HG03565 (cell line): ENCODE results near the gene IL2RA.
A peak's percentile ranks its signal among the peaks of the same experiment; 100 is the strongest.

Source experiments
- ATAC-seq: cut with Tn5 transposase; IDR thresholded peaks from one replicate; pipeline ENCODE4 v1.9.1; 2021; ENCODE audit warnings: mild to moderate bottlenecking, moderate library complexity; ENCODE audit not compliant: unreplicated experiment

Gene IL2RA

DNA sequence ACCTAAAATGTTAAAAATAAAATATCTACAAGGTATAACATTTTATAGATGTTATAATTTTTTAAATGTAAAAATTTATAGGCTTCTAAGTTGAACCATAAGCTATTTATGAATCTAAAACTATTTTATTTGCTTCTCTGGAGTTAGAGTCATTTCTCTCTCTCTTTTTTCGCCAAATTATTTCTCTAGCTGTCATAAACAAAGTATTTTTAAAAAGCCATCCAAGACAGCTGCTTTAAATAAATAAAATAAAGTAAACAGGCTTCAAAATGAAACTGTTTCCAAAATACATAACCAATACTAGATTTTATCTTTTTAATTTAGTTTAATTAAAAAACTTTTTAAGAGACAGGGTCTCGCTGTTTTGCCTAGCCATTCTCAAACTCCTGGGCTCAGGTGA lies 72.4 kb downstream of the IL2RA start:
- no peak for ATAC-seq

- ATAC-seq = no peak
Observed at GRCh38 chr10:5988336-5988920, 73.7 kb downstream of the IL2RA start.

DNA sequence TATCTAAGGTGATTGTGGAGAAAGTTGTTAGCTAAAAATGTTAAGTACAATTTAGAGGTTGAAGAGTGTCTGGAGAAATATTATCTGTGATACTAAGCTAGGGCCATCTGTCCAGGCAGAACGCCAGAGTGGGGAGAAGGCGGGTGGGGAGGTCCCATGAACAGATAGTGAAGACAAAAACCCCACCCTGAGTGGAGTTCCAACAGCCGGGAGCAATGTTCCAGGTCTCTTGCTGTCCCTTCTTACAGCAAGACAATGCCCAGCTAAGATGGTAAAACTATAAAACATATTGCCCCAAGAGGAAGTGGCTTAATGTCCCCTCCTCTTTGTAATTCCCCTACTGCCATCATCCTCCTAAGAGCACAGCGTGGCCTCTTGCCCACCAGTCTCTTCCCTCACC lies 74.4 kb downstream of the IL2RA start:
- ATAC-seq = no peak

DNA sequence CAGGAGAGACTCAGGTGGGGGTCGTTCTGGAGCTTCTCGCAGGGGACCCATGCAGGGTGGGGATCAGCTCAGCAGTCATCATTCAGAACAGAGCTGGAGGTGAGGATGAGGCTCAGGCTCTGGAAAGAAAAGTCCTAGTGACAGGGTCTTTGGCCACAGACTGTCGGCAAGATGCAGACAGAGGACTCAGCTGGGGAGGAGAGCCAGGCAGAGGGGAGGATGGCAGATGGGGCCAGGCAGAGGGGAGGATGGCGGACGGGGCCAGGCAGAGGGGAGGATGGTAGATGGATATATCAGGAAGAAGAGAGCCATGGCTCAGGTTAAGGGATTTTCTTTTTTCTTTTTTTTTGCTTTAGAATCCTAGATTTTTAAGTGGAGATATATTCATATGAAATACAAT lies 77.1 kb downstream of the IL2RA start:
- ATAC-seq = no peak

DNA sequence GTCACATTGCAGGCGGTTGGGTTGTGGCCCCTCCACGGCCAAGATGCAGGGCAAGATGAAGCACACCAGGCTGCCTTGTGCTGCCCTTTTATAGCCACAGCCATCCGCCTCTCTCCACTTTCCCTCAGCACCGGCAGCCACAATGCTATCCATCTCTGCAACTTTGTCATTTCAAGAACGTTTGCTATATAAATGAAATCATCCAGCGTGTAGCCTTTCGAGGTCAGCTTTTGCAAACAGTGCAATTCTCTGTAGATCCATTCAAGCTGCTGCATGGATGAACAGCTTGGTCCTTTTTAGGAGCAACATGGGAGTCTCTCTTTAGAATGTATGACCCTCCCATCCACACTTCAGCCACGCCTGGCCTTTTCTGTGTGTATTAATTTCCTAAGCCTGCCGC lies 78.4 kb downstream of the IL2RA start:
- ATAC-seq = no peak

GRCh38 chr10:5981529-5981928 lies 80.6 kb downstream of the IL2RA start:
- no peak for ATAC-seq

- no peak for ATAC-seq
Observed at GRCh38 chr10:5978230-5978489, 84.0 kb downstream of the IL2RA start.

GRCh38 chr10:5977471-5978229 lies 84.5 kb downstream of the IL2RA start, which contains the start of gene IL15RA:
TSS of gene IL15RA (minus strand) at chr10:5977543. CDS start at chr10:5977492, 51 bp downstream.
- ATAC-seq = peak; percentile 45

- no peak for ATAC-seq
Observed at GRCh38 chr10:5976512-5977470, 85.4 kb downstream of the IL2RA start.

GRCh38 chr10:5975641-5976473 lies 86.3 kb downstream of the IL2RA start:
- peak; percentile 62 for ATAC-seq

GRCh38 chr10:5973069-5973468 lies 89.1 kb downstream of the IL2RA start:
- no peak for ATAC-seq

DNA sequence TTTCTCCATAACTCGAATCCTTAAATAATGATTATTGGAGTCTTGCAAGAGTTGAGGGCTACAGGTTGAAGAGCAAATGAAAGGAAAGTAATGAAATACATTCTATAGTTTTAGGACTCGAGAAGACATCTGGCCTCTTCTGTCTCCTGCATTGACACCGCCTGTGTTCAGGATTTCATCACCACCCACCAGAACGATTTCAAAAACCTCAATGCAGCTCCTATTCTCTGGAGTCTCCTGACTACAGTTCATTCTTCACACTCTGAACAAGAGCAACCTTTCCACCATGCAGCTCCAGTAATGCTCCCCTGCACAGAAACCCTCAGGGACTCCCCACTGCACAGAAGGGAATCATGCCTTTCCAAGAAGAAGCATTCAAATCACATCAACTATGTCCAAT lies 90.3 kb downstream of the IL2RA start:
- ATAC-seq = no peak

DNA sequence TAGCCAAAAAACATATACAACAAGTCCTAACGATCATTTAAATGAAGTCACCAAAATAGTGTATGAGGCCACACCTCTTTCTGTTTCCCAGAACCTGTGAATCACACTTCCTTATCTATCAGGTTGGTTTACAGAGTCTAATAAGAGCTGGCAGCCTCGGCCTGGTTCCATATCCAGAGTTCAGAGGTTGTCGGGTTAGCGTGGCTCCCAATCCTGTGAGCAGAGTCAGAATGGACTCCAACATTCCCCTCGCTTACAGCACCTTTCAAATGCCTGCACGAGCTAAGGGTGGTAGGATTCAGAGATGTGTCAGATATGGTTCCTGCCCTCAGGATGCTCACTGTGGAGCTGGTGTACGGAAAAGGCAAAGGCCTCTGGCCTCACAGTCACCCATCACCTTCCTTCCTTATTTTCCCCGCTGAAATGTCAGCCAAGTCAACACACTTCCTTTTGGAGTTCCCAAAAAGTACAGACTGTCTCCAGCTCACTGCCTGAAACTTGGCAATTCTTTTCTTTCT lies 90.8 kb downstream of the IL2RA start:
- ATAC-seq = no peak

DNA sequence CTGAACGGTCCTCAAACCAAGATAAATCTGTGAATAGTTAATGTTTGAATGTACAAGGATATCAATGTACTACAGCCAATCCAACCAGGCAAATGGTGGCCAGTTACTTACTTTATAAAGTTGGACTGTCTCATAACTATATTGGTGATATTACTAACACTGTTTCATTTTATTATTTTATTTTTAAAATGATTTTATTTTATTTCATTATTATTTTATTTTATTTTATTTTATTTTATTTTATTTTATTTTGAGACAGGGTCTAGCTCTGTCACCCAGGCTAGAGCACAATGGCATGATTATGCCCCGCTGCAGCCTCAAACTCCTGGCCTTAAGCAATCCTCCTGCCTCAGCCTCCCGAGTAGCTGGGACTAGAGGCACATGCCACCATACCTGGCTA lies 91.6 kb downstream of the IL2RA start:
- no peak for ATAC-seq

DNA sequence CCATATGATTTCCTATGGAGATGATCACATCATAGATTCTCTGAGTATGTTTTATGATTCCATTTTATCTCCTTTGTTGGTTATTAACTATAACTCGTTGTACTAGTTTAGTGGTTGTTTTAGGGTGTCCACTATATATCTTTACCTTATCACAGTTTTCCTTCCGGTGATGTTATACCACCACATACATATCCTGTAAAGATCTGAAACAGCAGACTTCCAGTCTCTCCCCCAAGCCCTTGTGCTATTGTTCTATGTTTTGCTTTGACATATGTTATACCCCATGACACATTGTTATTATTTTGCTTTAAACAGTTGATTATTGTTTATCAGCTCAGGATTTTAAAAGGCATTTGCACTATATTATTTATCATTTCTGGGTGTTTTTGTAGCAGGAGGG lies 92.1 kb downstream of the IL2RA start:
- ATAC-seq = no peak

DNA sequence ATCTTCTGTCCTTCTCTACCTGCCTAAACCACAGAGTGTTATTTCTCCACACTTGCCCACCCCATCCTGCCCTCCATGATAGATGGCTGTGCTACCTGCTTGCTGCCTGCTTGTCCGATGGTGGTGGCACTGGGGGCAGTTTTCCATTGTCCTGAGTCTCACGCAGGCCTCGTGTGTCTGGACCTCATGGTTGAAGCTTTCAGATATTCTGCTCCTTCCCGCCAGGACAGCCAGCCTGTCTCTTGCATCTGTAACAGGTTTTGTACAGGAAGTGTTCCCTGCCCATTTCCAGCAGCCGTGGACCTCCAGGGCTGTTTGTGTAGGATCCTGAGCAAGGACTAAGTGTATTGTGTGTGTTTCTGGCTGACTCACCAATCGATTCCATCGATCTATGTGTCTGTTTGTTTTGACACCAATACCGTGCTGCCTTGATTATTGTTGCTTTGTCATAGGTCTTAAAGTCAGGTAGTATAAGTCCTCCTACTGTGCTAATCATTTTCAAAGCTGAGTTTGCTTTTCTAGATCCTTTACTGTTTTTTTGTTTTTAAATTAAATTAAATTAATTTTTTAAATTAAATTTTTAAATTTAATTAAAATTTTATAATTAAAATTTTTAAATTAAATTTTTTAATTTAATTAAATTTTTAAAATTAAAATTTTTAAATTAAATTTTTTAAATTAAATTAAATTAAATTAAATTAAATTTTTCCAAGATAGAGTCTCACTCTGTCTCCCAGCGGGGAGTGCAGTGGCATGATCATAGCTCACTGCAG lies 93.3 kb downstream of the IL2RA start:
- ATAC-seq = no peak

DNA sequence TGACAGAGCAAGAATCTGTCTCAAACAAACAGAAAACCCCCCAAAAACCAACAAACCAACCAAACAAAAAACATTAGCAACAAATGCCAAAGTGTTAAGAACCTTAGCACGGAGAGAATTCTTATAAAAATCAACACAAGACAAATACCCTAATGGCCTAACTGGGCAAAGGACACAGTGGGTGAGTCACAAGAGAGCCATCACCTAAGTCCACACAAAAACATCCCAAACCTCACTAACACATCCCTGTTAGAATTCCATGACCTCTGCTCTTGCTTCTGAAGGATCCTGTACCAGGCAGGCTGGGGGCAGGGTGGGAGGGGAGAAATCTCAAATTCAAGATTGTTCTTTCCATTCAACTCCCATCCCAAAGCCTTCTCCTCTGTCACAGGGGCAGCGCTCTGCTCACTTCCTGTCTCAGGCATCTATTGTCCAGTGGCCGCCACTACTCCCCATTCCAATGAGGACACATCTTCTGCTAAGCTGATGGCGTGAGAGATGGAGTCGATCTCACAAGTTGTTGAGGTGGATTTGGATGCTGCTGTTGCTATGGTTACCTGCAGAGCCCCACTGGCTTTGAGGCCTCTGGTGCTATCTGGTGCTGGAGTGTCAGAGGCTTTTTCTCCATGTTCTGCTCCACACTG lies 94.0 kb downstream of the IL2RA start:
- no peak for ATAC-seq

GRCh38 chr10:5965266-5965665 lies 96.9 kb downstream of the IL2RA start:
- no peak for ATAC-seq

DNA sequence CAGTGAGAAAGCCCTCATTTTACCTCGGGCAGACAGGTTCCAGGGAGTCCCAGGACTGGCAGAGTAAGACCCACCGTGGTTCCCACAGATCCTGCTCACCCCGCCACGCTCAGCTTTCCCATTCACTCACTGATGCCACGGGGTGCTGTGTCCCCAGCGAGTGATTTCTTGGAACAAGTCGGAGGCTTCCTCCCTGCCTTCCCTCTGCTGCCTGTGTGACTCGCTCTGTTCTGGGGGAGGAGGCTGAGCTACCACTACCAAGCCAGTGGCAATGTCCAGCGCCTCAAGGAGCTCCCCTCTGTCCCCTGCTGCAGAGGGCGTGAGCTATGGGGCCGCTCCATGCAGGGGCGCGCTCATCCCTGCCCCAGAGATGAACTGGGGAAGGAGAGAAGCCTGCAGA lies 97.4 kb downstream of the IL2RA start:
- no peak for ATAC-seq
